ENCODE results near the gene ZNF24.

The ZNF24 gene

GRCh38 chr18:35387152-35387571 is 42.9 kb upstream of the ZNF24 start:
- DNase-seq = peak; percentile 29
- Histone ChIP-seq H3K9me3 (ENCODE audit: severe bottlenecking) (no peaks in the 10 kb centered on the region), H3K36me3 (no peaks in the 10 kb centered on the region), H3K27ac (no peak overlapping the region), H3K4me3 (ENCODE audit: low read depth, low read length) (no peak overlapping the region), H3K27me3 (ENCODE audit: insufficient read depth, low read depth, severe bottlenecking) (peaks cover 3% of the 10 kb centered on the region)
- TF ChIP-seq CTCF (IDR thresholded peaks at IDR 0.05; ENCODE audit: low read depth, low read length) = peak; percentile 41; the same call in 1 of the 2 replicates

- no peaks in the 10 kb centered on the region for H3K36me3 ChIP-seq
- no peak overlapping the region for H3K27ac ChIP-seq
- H3K9me3 ChIP-seq (ENCODE audit: severe bottlenecking) = no peaks in the 10 kb centered on the region
- peaks cover 3% of the 10 kb centered on the region for H3K27me3 ChIP-seq (ENCODE audit: insufficient read depth, low read depth, severe bottlenecking)
- peak; percentile 91 for TF ChIP-seq CTCF (IDR thresholded peaks at IDR 0.05; ENCODE audit: low read depth, low read length)
- DNase-seq = peak; percentile 66
- no peak overlapping the region for H3K4me3 ChIP-seq (ENCODE audit: low read depth, low read length)
Measured at GRCh38 chr18:35386600-35387100, 42.4 kb upstream of the ZNF24 start.

GRCh38 chr18:35383136-35383535 is 38.9 kb upstream of the ZNF24 start:
- TF ChIP-seq CTCF (IDR thresholded peaks at IDR 0.05; ENCODE audit: low read depth, low read length) = no peak
- H3K27me3 ChIP-seq (ENCODE audit: insufficient read depth, low read depth, severe bottlenecking) = no peaks in the 10 kb centered on the region
- no peak overlapping the region for H3K4me3 ChIP-seq (ENCODE audit: low read depth, low read length)
- no peak overlapping the region for H3K27ac ChIP-seq
- no peak for DNase-seq
- no peaks in the 10 kb centered on the region for H3K9me3 ChIP-seq (ENCODE audit: severe bottlenecking)
- H3K36me3 ChIP-seq = no peaks in the 10 kb centered on the region

GRCh38 chr18:35379421-35379820 is 35.2 kb upstream of the ZNF24 start:
- DNase-seq = no peak
- Histone ChIP-seq H3K27ac (no peak overlapping the region), H3K9me3 (ENCODE audit: severe bottlenecking) (no peaks in the 10 kb centered on the region), H3K36me3 (no peaks in the 10 kb centered on the region), H3K27me3 (ENCODE audit: insufficient read depth, low read depth, severe bottlenecking) (no peaks in the 10 kb centered on the region), H3K4me3 (ENCODE audit: low read depth, low read length) (no peak overlapping the region)
- no peak for TF ChIP-seq CTCF (IDR thresholded peaks at IDR 0.05; ENCODE audit: low read depth, low read length)

DNA sequence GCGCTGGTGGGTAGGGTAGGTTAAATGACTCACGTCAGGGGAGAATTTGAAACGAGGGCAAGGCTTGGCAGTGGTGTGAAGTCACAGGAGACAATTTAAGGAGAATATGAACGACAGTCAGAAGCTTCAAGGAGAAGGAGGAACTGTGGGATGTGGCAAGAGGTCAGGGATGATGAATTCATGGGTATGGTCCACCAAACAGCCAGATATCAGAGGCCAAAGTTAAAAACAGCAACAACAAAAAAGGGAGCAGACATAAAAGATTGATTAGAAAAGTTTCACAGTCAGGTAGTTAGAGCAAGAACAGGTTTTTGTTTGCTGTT is 34.3 kb upstream of the ZNF24 start:
- DNase-seq = no peak
- no peak for TF ChIP-seq CTCF (IDR thresholded peaks at IDR 0.05; ENCODE audit: low read depth, low read length)

GRCh38 chr18:35377875-35378573 is 33.8 kb upstream of the ZNF24 start:
- DNase-seq = no peak
- no peak overlapping the region for H3K27ac ChIP-seq
- no peaks in the 10 kb centered on the region for H3K27me3 ChIP-seq (ENCODE audit: insufficient read depth, low read depth, severe bottlenecking)
- H3K36me3 ChIP-seq = no peaks in the 10 kb centered on the region
- no peak for TF ChIP-seq CTCF (IDR thresholded peaks at IDR 0.05; ENCODE audit: low read depth, low read length)
- no peak overlapping the region for H3K4me3 ChIP-seq (ENCODE audit: low read depth, low read length)
- no peaks in the 10 kb centered on the region for H3K9me3 ChIP-seq (ENCODE audit: severe bottlenecking)

More for the DNA sequence above, 34.3 kb upstream of the ZNF24 start:
- Histone ChIP-seq H3K27ac (no peak overlapping the region), H3K36me3 (no peaks in the 10 kb centered on the region), H3K27me3 (ENCODE audit: insufficient read depth, low read depth, severe bottlenecking) (no peaks in the 10 kb centered on the region), H3K4me3 (ENCODE audit: low read depth, low read length) (no peak overlapping the region), H3K9me3 (ENCODE audit: severe bottlenecking) (no peaks in the 10 kb centered on the region)

Measured in WERI-Rb-1 (cell line).